ENCODE results near the gene GAS5.
"Not testable (repeated sequence)": the region's sequence is repeated elsewhere in the genome, so short reads cannot be mapped to it uniquely, and the experiment has no call there.

The GAS5 gene

GRCh38 chr1:173894189-173894588 is 26.4 kb upstream of the GAS5 start:
- no peak for TF ChIP-seq POLR2A (IDR thresholded peaks at IDR 0.05; ENCODE audit: low read depth, low read length)
- no peak for TF ChIP-seq SPI1 (IDR thresholded peaks at IDR 0.05; ENCODE audit: low read depth, low read length)
- no peak for TF ChIP-seq POU2F2 (IDR thresholded peaks at IDR 0.05; ENCODE audit: low read depth, low read length)
- no peak for TF ChIP-seq TAF1 (IDR thresholded peaks at IDR 0.05; ENCODE audit: low read depth, low read length)
- no peak for TF ChIP-seq POLR2AphosphoS5 (IDR thresholded peaks at IDR 0.05; ENCODE audit: low read depth, low read length)
- no peak for TF ChIP-seq PAX5 (IDR thresholded peaks at IDR 0.05; ENCODE audit: insufficient read depth, low read length, severe bottlenecking)
- no peak for DNase-seq (ENCODE audit: insufficient read length, low spot score)
- no peak for FAIRE-seq

DNA sequence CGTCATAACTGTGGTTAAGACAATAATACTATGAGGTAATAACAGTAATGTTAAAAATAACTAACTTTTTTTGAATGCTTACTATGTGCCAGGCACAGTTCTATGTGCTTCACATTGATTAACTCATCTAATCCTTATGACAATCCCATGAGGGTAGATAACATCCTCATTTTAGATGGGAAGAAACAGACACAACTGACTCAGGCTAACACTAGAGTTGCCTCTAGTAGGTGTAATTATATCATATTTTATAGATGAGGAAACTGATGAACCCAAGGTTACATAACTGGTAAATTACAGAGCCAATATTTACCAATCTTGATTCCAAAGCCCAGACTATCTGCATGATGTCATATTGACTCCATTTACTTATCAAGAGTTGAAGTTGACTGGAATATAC is 25.8 kb upstream of the GAS5 start:
- DNase-seq (ENCODE audit: insufficient read length, low spot score) = no peak
- TF ChIP-seq POLR2AphosphoS5 (IDR thresholded peaks at IDR 0.05; ENCODE audit: low read depth, low read length) (no peak), POLR2A (IDR thresholded peaks at IDR 0.05; ENCODE audit: low read depth, low read length) (no peak)
- FAIRE-seq = no peak

DNA sequence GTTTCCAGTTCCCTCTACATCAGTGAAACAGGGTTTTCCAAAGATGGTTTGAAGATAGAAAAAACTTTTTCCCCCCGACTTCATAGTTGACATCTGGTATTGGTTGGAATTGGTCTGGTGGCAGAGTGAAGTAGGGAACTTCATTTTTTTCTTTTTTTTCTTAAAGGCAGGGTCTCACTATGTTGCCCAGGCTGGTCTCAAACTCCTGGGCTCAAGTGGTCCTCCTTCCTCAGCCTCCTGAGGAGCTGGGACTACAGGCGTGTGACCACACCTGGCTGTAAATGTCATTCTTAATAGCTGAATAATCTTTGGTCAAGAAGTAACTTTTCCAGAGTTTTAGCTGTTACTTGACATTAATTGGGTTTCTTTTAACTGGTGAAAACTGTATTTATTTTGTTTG is 22.1 kb upstream of the GAS5 start:
- DNase-seq (ENCODE audit: insufficient read length, low spot score) = no peak
- TF ChIP-seq POU2F2 (IDR thresholded peaks at IDR 0.05; ENCODE audit: low read depth, low read length) = no peak
- TF ChIP-seq SPI1 (IDR thresholded peaks at IDR 0.05; ENCODE audit: low read depth, low read length) = no peak
- TF ChIP-seq TAF1 (IDR thresholded peaks at IDR 0.05; ENCODE audit: low read depth, low read length) = no peak
- no peak for TF ChIP-seq PAX5 (IDR thresholded peaks at IDR 0.05; ENCODE audit: insufficient read depth, low read length, severe bottlenecking)
- FAIRE-seq = no peak

DNA sequence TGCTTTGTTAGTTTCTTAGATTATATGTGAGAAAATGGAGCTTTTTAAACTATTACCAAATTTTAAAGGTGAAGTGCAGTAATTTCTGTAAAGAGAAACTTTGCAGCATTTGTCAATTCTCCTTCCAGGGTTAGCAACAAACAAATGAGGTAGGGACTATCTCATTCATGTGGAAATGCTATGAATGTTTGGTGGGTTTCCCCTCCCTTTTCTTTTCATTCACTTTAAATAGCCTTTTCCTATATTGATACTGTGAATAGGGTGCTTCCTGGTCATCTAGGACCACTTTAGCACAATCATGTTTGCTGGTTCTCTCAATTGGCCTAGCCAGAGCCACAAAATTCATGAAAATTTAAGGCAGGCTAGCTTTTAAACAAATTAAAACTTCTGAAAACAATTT is 21.0 kb upstream of the GAS5 start:
- DNase-seq (ENCODE audit: insufficient read length, low spot score) = no peak
- no peak for FAIRE-seq
- TF ChIP-seq POU2F2 (IDR thresholded peaks at IDR 0.05; ENCODE audit: low read depth, low read length) (no peak), SPI1 (IDR thresholded peaks at IDR 0.05; ENCODE audit: low read depth, low read length) (no peak), PAX5 (IDR thresholded peaks at IDR 0.05; ENCODE audit: insufficient read depth, low read length, severe bottlenecking) (no peak), POLR2A (IDR thresholded peaks at IDR 0.05; ENCODE audit: low read depth, low read length) (no peak), POLR2AphosphoS5 (IDR thresholded peaks at IDR 0.05; ENCODE audit: low read depth, low read length) (no peak), TAF1 (IDR thresholded peaks at IDR 0.05; ENCODE audit: low read depth, low read length) (no peak)

DNA sequence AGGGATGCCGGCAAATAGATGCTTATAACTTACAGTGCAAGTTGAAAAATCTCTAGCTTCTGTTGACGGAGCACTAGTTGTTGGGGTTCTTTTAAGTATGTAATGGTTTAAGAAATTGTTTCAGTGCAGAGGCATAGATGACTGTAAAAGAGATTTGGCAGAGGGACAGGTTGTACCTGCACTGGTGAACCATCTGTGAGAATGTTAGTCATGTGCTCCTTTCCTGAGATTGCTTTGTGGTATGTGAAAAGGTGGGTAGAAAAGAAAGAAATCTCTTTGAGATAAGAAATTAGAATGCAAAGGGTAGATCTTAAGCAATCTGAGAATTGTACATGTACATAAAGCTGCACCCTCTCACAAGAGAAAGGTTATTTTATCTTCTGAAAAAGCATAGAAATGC is 19.8 kb upstream of the GAS5 start:
- no peak for FAIRE-seq

DNA sequence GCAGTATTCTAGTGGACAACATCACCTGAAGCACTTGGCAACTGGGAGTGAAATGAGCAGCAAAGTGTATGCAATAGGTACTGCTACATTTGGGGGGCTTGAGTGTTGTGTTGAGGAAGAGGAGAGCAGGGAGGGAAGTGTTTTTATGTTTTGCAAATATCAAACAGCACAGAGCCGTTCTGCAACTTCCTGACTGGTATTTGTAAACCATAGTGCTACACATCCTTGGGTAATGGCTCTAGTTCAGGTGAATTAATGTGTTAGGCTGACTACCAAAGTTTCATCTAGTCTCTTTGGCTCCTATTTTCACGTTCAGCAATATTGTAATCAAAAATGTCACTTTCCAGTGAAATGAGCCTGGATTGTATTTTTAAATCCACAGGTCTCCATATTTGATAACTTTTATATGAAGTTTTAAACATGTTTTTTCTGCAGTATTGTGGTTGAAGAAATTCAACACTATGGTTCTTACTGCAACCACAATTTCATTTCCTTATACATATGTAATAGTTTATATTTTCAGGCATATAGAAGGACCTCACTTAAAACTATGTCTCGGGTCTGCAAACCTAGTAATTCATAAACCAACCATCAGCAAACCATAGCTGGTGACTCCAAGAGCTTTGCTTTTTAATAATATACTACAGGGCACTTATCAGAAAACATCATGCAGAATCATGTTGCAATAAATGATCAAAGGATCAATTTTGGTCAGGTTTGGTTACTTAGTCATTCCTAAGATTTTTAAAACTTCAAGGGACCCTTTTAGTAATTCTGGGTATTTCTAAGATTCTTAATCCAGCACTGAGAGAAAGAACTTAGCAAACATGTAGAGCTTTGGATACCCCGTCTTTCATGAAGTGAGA is 19.2 kb upstream of the GAS5 start:
- TF ChIP-seq PAX5 (IDR thresholded peaks at IDR 0.05; ENCODE audit: insufficient read depth, low read length, severe bottlenecking) (no peak), POU2F2 (IDR thresholded peaks at IDR 0.05; ENCODE audit: low read depth, low read length) (no peak), TAF1 (IDR thresholded peaks at IDR 0.05; ENCODE audit: low read depth, low read length) (no peak), POLR2AphosphoS5 (IDR thresholded peaks at IDR 0.05; ENCODE audit: low read depth, low read length) (no peak), SPI1 (IDR thresholded peaks at IDR 0.05; ENCODE audit: low read depth, low read length) (no peak), POLR2A (IDR thresholded peaks at IDR 0.05; ENCODE audit: low read depth, low read length) (no peak)
- FAIRE-seq = no peak
- no peak for DNase-seq (ENCODE audit: insufficient read length, low spot score)

More for the DNA sequence above, 19.8 kb upstream of the GAS5 start:
- no peak for TF ChIP-seq POU2F2 (IDR thresholded peaks at IDR 0.05; ENCODE audit: low read depth, low read length)
- no peak for DNase-seq (ENCODE audit: insufficient read length, low spot score)

DNA sequence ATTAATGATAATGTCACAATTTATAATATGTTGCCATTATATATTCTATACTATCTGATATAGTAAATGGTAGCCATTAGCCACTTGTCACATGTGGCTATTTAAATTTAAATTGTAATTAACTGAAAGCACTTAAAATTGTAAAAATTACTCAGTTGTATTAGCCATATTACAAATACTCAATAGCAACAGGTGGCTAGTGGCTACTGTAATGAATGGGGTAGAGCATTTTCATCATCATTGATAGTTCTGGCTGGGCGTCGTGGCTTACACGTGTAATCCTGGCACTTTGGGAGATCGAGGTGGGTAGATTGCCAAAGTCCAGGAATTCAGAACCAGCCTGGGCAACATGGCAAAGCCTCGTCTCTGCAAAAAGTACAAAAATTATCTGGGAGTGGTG is 16.9 kb upstream of the GAS5 start:
- FAIRE-seq = no peak
- TF ChIP-seq POU2F2 (IDR thresholded peaks at IDR 0.05; ENCODE audit: low read depth, low read length) = no peak
- DNase-seq (ENCODE audit: insufficient read length, low spot score) = no peak

- not testable (repeated sequence) for FAIRE-seq; DNase-seq (ENCODE audit: insufficient read length, low spot score)
Measured at GRCh38 chr1:173881117-173881516, 13.3 kb upstream of the GAS5 start.

GRCh38 chr1:173878251-173878650 is 10.5 kb upstream of the GAS5 start:
- TF ChIP-seq TAF1 (IDR thresholded peaks at IDR 0.05; ENCODE audit: low read depth, low read length) = no peak
- no peak for TF ChIP-seq POU2F2 (IDR thresholded peaks at IDR 0.05; ENCODE audit: low read depth, low read length)
- no peak for TF ChIP-seq SPI1 (IDR thresholded peaks at IDR 0.05; ENCODE audit: low read depth, low read length)
- TF ChIP-seq POLR2A (IDR thresholded peaks at IDR 0.05; ENCODE audit: low read depth, low read length) = no peak
- TF ChIP-seq PAX5 (IDR thresholded peaks at IDR 0.05; ENCODE audit: insufficient read depth, low read length, severe bottlenecking) = no peak
- TF ChIP-seq POLR2AphosphoS5 (IDR thresholded peaks at IDR 0.05; ENCODE audit: low read depth, low read length) = no peak
- FAIRE-seq = no peak
- no peak for DNase-seq (ENCODE audit: insufficient read length, low spot score)

- no peak for TF ChIP-seq SPI1 (IDR thresholded peaks at IDR 0.05; ENCODE audit: low read depth, low read length)
- no peak for TF ChIP-seq POU2F2 (IDR thresholded peaks at IDR 0.05; ENCODE audit: low read depth, low read length)
- FAIRE-seq = no peak
- no peak for DNase-seq (ENCODE audit: insufficient read length, low spot score)
Measured at GRCh38 chr1:173876732-173877131, 8.9 kb upstream of the GAS5 start.

DNA sequence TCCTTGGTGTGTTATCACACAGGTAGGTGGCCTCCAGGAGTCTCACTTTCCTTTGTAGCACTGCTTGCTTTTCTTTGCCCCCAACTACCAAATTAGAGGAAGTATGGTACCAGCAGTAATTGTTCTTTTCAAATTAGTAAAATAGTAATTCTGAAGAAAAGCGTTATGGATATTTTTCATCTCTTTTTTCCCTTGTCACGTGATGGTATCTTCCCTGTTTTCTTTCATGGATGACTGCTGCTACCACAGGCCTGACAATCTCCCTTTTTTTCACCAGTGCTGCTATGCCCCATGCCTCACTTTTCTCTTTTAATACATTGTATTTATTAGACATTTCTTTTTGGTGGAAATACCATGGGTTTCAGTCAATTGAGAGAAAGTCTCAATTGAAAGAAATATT is 3.7 kb upstream of the GAS5 start:
- DNase-seq (ENCODE audit: insufficient read length, low spot score) = no peak
- no peak for FAIRE-seq
- TF ChIP-seq POLR2A (IDR thresholded peaks at IDR 0.05; ENCODE audit: low read depth, low read length) = no peak
- no peak for TF ChIP-seq TAF1 (IDR thresholded peaks at IDR 0.05; ENCODE audit: low read depth, low read length)
- TF ChIP-seq PAX5 (IDR thresholded peaks at IDR 0.05; ENCODE audit: insufficient read depth, low read length, severe bottlenecking) = no peak
- no peak for TF ChIP-seq POU2F2 (IDR thresholded peaks at IDR 0.05; ENCODE audit: low read depth, low read length)
- TF ChIP-seq SPI1 (IDR thresholded peaks at IDR 0.05; ENCODE audit: low read depth, low read length) = no peak
- no peak for TF ChIP-seq POLR2AphosphoS5 (IDR thresholded peaks at IDR 0.05; ENCODE audit: low read depth, low read length)
